ENCODE measurements around the gene S100A5. TPM values are rescaled to one million over a fixed set of nuclear protein-coding genes. Genes with fewer than 3 reads are reported as not detected.

S100A5 gene
- total RNA-seq, 4 donors from 2014 or later, result not detected

GRCh38 chr1:153490272-153491051 is 50.3 kb downstream of the S100A5 start:
- peak; percentile 94 for ATAC-seq
- H3K27ac ChIP-seq, result peak overlapping the region; percentile 35 to 83 (median 66)
- H3K4me1 ChIP-seq, result peaks cover 0 to 40% (median 13%) of the 10 kb centered on the region in 3 donors
- 17 to 70% methylated on average over 2 to 10 of the region's 12 CpGs for WGBS, 2 donors (ENCODE audit: low coverage in 1 of 2)
- no peaks in the 10 kb centered on the region for H3K9me3 ChIP-seq
- no peak for TF ChIP-seq POLR2A (IDR thresholded peaks at IDR 0.05)
- peak; percentile 86 for TF ChIP-seq POLR2AphosphoS5 (IDR thresholded peaks at IDR 0.05)
- no peak for TF ChIP-seq EP300 (IDR thresholded peaks at IDR 0.05)
- TF ChIP-seq CTCF (IDR thresholded peaks at IDR 0.05), result no peak
- no peaks in the 10 kb centered on the region for H3K36me3 ChIP-seq
- no peak overlapping the region for H3K4me3 ChIP-seq
- H3K27me3 ChIP-seq, result no peaks in the 10 kb centered on the region

- TF ChIP-seq POLR2AphosphoS5 (IDR thresholded peaks at IDR 0.05), result peak; percentile 65
- TF ChIP-seq CTCF (IDR thresholded peaks at IDR 0.05), result no peak
- WGBS, 2 donors (ENCODE audit: low coverage in 1 of 2), result 8 to 9% methylated on average over 4 of the region's 4 CpGs
- Histone ChIP-seq H3K27ac (peak overlapping the region in 3 of 4 donors; percentile 43 to 83 (median 76)), H3K27me3 (no peaks in the 10 kb centered on the region), H3K4me1 (peaks cover 0 to 35% (median 13%) of the 10 kb centered on the region in 3 donors), H3K36me3 (no peaks in the 10 kb centered on the region), H3K9me3 (no peaks in the 10 kb centered on the region), H3K4me3 (no peak overlapping the region)
- ATAC-seq, result peak; percentile 62
Measured at GRCh38 chr1:153488731-153489130, 52.0 kb downstream of the S100A5 start.

GRCh38 chr1:153487707-153488106 is 53.0 kb downstream of the S100A5 start:
- Histone ChIP-seq H3K4me3 (no peak overlapping the region), H3K36me3 (no peaks in the 10 kb centered on the region), H3K9me3 (no peaks in the 10 kb centered on the region), H3K27me3 (no peaks in the 10 kb centered on the region), H3K27ac (no peak overlapping the region), H3K4me1 (peaks cover 0 to 29% (median 9%) of the 10 kb centered on the region in 3 donors)
- TF ChIP-seq POLR2AphosphoS5 (IDR thresholded peaks at IDR 0.05) (no peak), POLR2A (IDR thresholded peaks at IDR 0.05) (no peak), EP300 (IDR thresholded peaks at IDR 0.05) (no peak), CTCF (IDR thresholded peaks at IDR 0.05) (no peak)
- WGBS, 2 donors (ENCODE audit: low coverage in 1 of 2), result 96 to 100% methylated on average over 1 to 2 of the region's 2 CpGs
- ATAC-seq, result no peak

Other genes starting within 250 kb of the S100A5 start
- under 1 TPM in 1 of 4 donors, not detected in 3; 0.45 TPM for gene PGLYRP3, start 228.0 kb downstream of the S100A5 start, total RNA-seq
- gene PGLYRP4, start 192.1 kb downstream of the S100A5 start, total RNA-seq, result not detected
- gene S100A9, start 183.1 kb downstream of the S100A5 start, total RNA-seq, result 1,000 to 10,000 TPM in 1 of 4 donors, 100 to 1,000 TPM in 2, 10 to 100 TPM in 1; 65.3 to 2,906 (median 485) TPM
- gene S100A12, start 165.3 kb downstream of the S100A5 start, total RNA-seq, result 10 to 100 TPM in 2 of 4 donors, 1 to 10 TPM in 1, not detected in 1; 1.4 to 21.1 (median 12.6) TPM
- 100 to 1,000 TPM in 2 of 4 donors, 10 to 100 TPM in 2; 13.1 to 745 (median 110) TPM for gene S100A8, start 149.9 kb downstream of the S100A5 start, total RNA-seq
- gene S100A7A, start 124.4 kb downstream of the S100A5 start, total RNA-seq, result under 1 TPM in 2 of 4 donors, not detected in 2; 0.16 to 0.79 TPM
- 100 to 1,000 TPM in 1 of 4 donors, 10 to 100 TPM in 1, not detected in 2; 33.0 to 253 TPM for gene S100A7, start 80.3 kb downstream of the S100A5 start, total RNA-seq
- gene S100A6, start 4.9 kb downstream of the S100A5 start, total RNA-seq, result 100 to 1,000 TPM; 595 to 840 (median 634) TPM
- 100 to 1,000 TPM; 135 to 345 (median 259) TPM for gene S100A4, start 4.9 kb upstream of the S100A5 start, total RNA-seq
- gene S100A3, start 8.3 kb upstream of the S100A5 start, total RNA-seq, result 1 to 10 TPM in 2 of 4 donors, under 1 TPM in 1, not detected in 1; 0.69 to 6.0 (median 1.1) TPM
- 10 to 100 TPM in 2 of 4 donors, 1 to 10 TPM in 2; 2.7 to 73.3 (median 14.2) TPM for gene S100A2, start 24.9 kb upstream of the S100A5 start, total RNA-seq
- 100 to 1,000 TPM in 1 of 4 donors, 10 to 100 TPM in 3; 49.7 to 121 (median 71.5) TPM for gene S100A16, start 72.2 kb upstream of the S100A5 start, total RNA-seq
- gene S100A14, start 75.4 kb upstream of the S100A5 start, total RNA-seq, result 10 to 100 TPM in 1 of 4 donors, 1 to 10 TPM in 2, under 1 TPM in 1; 0.85 to 82.1 (median 5.0) TPM
- 100 to 1,000 TPM in 1 of 4 donors, 10 to 100 TPM in 3; 56.1 to 133 (median 76.3) TPM for gene S100A13, start 86.6 kb upstream of the S100A5 start, total RNA-seq
- gene S100A1, start 87.5 kb upstream of the S100A5 start, total RNA-seq, result 1 to 10 TPM; 2.4 to 8.3 (median 2.8) TPM
- 10 to 100 TPM; 33.7 to 57.0 (median 42.2) TPM for gene CHTOP, start 93.1 kb upstream of the S100A5 start, total RNA-seq
- 10 to 100 TPM; 58.9 to 77.4 (median 69.4) TPM for gene SNAPIN, start 117.8 kb upstream of the S100A5 start, total RNA-seq
- 10 to 100 TPM; 52.1 to 99.2 (median 79.3) TPM for gene ILF2, start 130.1 kb upstream of the S100A5 start, total RNA-seq
- gene NPR1, start 137.8 kb upstream of the S100A5 start, total RNA-seq, result 10 to 100 TPM; 36.7 to 57.0 (median 46.7) TPM
- 10 to 100 TPM; 31.4 to 55.3 (median 43.5) TPM for gene INTS3, start 187.1 kb upstream of the S100A5 start, total RNA-seq
- gene SLC27A3, start 234.5 kb upstream of the S100A5 start, total RNA-seq, result 10 to 100 TPM; 18.8 to 30.7 (median 21.6) TPM

All from gastroesophageal sphincter (tissue), 4 donors.